Activated CD4-positive, alpha-beta T cell treated with anti-CD3 and anti-CD28 coated beads, Interleukin-2, amount 50 U/mL, for 16 hours (primary cell): Measurements from ENCODE around the gene RNU1-3.
"Not testable (repeated sequence)": the region's sequence is repeated elsewhere in the genome, so short reads cannot be mapped to it uniquely, and the experiment has no call there.

Experiments
- DNase-seq: peaks from one replicate; pipeline ENCODE4 v3.0.0-alpha.2; 2020

Gene RNU1-3

GRCh38 chr1:16666502-16667413, at the start of gene RNU1-3:
RNU1-3 (minus strand) TSS chr1:16666948.
- DNase-seq = not testable (repeated sequence)

GRCh38 chr1:16713480-16713879, 46.7 kb upstream of the RNU1-3 start:
- DNase-seq = not testable (repeated sequence)

GRCh38 chr1:16712984-16713383, 46.2 kb upstream of the RNU1-3 start:
- not testable (repeated sequence) for DNase-seq

GRCh38 chr1:16712582-16712981, 45.8 kb upstream of the RNU1-3 start:
- DNase-seq = not testable (repeated sequence)

- not testable (repeated sequence) for DNase-seq
Measured at GRCh38 chr1:16712131-16712530, 45.4 kb upstream of the RNU1-3 start.

- DNase-seq = not testable (repeated sequence)
Measured at GRCh38 chr1:16710618-16711017, 43.9 kb upstream of the RNU1-3 start.

- DNase-seq = not testable (repeated sequence)
Measured at GRCh38 chr1:16709659-16710087, 42.9 kb upstream of the RNU1-3 start.

- not testable (repeated sequence) for DNase-seq
Measured at GRCh38 chr1:16708704-16709103, 42.0 kb upstream of the RNU1-3 start.

GRCh38 chr1:16707130-16708093, 40.7 kb upstream of the RNU1-3 start:
- DNase-seq = not testable (repeated sequence)

GRCh38 chr1:16706302-16706701, 39.6 kb upstream of the RNU1-3 start:
- DNase-seq = not testable (repeated sequence)

- DNase-seq = not testable (repeated sequence)
Measured at GRCh38 chr1:16704502-16705100, 37.9 kb upstream of the RNU1-3 start.

- DNase-seq = not testable (repeated sequence)
Measured at GRCh38 chr1:16704076-16704475, 37.3 kb upstream of the RNU1-3 start.

GRCh38 chr1:16703602-16704001, 36.9 kb upstream of the RNU1-3 start:
- DNase-seq = not testable (repeated sequence)

- not testable (repeated sequence) for DNase-seq
Measured at GRCh38 chr1:16703141-16703540, 36.4 kb upstream of the RNU1-3 start.

GRCh38 chr1:16702280-16702679, 35.5 kb upstream of the RNU1-3 start:
- DNase-seq = not testable (repeated sequence)

- not testable (repeated sequence) for DNase-seq
Measured at GRCh38 chr1:16701189-16701588, 34.4 kb upstream of the RNU1-3 start.

GRCh38 chr1:16700138-16700895, 33.6 kb upstream of the RNU1-3 start:
- not testable (repeated sequence) for DNase-seq

- not testable (repeated sequence) for DNase-seq
Measured at GRCh38 chr1:16699440-16699839, 32.7 kb upstream of the RNU1-3 start.

GRCh38 chr1:16697152-16697551, 30.4 kb upstream of the RNU1-3 start:
- not testable (repeated sequence) for DNase-seq

GRCh38 chr1:16696507-16697150, 29.9 kb upstream of the RNU1-3 start:
- not testable (repeated sequence) for DNase-seq

- not testable (repeated sequence) for DNase-seq
Measured at GRCh38 chr1:16694308-16694702, 27.6 kb upstream of the RNU1-3 start.
